ENCODE measurements around the gene MIAT.
"Not testable (repeated sequence)": the region's sequence is repeated elsewhere in the genome, so short reads cannot be mapped to it uniquely, and the experiment has no call there.

MIAT gene

GRCh38 chr22:26689513-26690301, 32.3 kb downstream of the MIAT start:
- no peak overlapping the region for H3K9ac ChIP-seq (ENCODE audit: low read length)
- no peaks in the 10 kb centered on the region for H3K9me3 ChIP-seq (ENCODE audit: control insufficient read depth, low read depth, low read length)
- no peak overlapping the region for H3K4me3 ChIP-seq (ENCODE audit: low read length)
- H3K27me3 ChIP-seq (ENCODE audit: control insufficient read depth, insufficient read depth, low read length): no peaks in the 10 kb centered on the region
- H3K4me1 ChIP-seq (ENCODE audit: control insufficient read depth, low read depth, low read length): peaks cover 14% of the 10 kb centered on the region
- H3K36me3 ChIP-seq (ENCODE audit: control insufficient read depth, low read depth, low read length): no peaks in the 10 kb centered on the region
- H3K27ac ChIP-seq (ENCODE audit: low read length): no peak overlapping the region

- Histone ChIP-seq H3K9ac (ENCODE audit: low read length) (no peak overlapping the region), H3K27me3 (ENCODE audit: control insufficient read depth, insufficient read depth, low read length) (no peaks in the 10 kb centered on the region), H3K27ac (ENCODE audit: low read length) (no peak overlapping the region), H3K4me3 (ENCODE audit: low read length) (no peak overlapping the region), H3K36me3 (ENCODE audit: control insufficient read depth, low read depth, low read length) (no peaks in the 10 kb centered on the region), H3K9me3 (ENCODE audit: control insufficient read depth, low read depth, low read length) (no peaks in the 10 kb centered on the region), H3K4me1 (ENCODE audit: control insufficient read depth, low read depth, low read length) (peaks cover 14% of the 10 kb centered on the region)
Observed at GRCh38 chr22:26690654-26691376, 33.4 kb downstream of the MIAT start.

- peaks cover 14% of the 10 kb centered on the region for H3K4me1 ChIP-seq (ENCODE audit: control insufficient read depth, low read depth, low read length)
- no peaks in the 10 kb centered on the region for H3K9me3 ChIP-seq (ENCODE audit: control insufficient read depth, low read depth, low read length)
Observed at GRCh38 chr22:26691377-26691716, 34.0 kb downstream of the MIAT start.

GRCh38 chr22:26692215-26692614, 34.8 kb downstream of the MIAT start:
- no peak overlapping the region for H3K27ac ChIP-seq (ENCODE audit: low read length)
- no peaks in the 10 kb centered on the region for H3K27me3 ChIP-seq (ENCODE audit: control insufficient read depth, insufficient read depth, low read length)
- no peak overlapping the region for H3K9ac ChIP-seq (ENCODE audit: low read length)
- no peaks in the 10 kb centered on the region for H3K9me3 ChIP-seq (ENCODE audit: control insufficient read depth, low read depth, low read length)
- peaks cover 14% of the 10 kb centered on the region for H3K4me1 ChIP-seq (ENCODE audit: control insufficient read depth, low read depth, low read length)
- H3K36me3 ChIP-seq (ENCODE audit: control insufficient read depth, low read depth, low read length): no peaks in the 10 kb centered on the region
- H3K4me3 ChIP-seq (ENCODE audit: low read length): no peak overlapping the region

More at GRCh38 chr22:26691377-26691716, 34.0 kb downstream of the MIAT start:
- Histone ChIP-seq H3K9ac (ENCODE audit: low read length) (no peak overlapping the region), H3K4me3 (ENCODE audit: low read length) (no peak overlapping the region), H3K27me3 (ENCODE audit: control insufficient read depth, insufficient read depth, low read length) (no peaks in the 10 kb centered on the region), H3K27ac (ENCODE audit: low read length) (no peak overlapping the region), H3K36me3 (ENCODE audit: control insufficient read depth, low read depth, low read length) (no peaks in the 10 kb centered on the region)

- Histone ChIP-seq H3K4me3 (ENCODE audit: low read length) (no peak overlapping the region), H3K4me1 (ENCODE audit: control insufficient read depth, low read depth, low read length) (no peaks in the 10 kb centered on the region), H3K36me3 (ENCODE audit: control insufficient read depth, low read depth, low read length) (no peaks in the 10 kb centered on the region), H3K27ac (ENCODE audit: low read length) (no peak overlapping the region), H3K9ac (ENCODE audit: low read length) (no peak overlapping the region), H3K9me3 (ENCODE audit: control insufficient read depth, low read depth, low read length) (peaks cover 9% of the 10 kb centered on the region), H3K27me3 (ENCODE audit: control insufficient read depth, insufficient read depth, low read length) (no peaks in the 10 kb centered on the region)
Observed at GRCh38 chr22:26697151-26697550, 39.8 kb downstream of the MIAT start.

GRCh38 chr22:26700462-26700861, 43.1 kb downstream of the MIAT start:
- no peak overlapping the region for H3K27ac ChIP-seq (ENCODE audit: low read length)
- H3K9ac ChIP-seq (ENCODE audit: low read length): no peak overlapping the region
- H3K9me3 ChIP-seq (ENCODE audit: control insufficient read depth, low read depth, low read length): peaks cover 9% of the 10 kb centered on the region
- H3K4me3 ChIP-seq (ENCODE audit: low read length): no peak overlapping the region
- no peaks in the 10 kb centered on the region for H3K27me3 ChIP-seq (ENCODE audit: control insufficient read depth, insufficient read depth, low read length)
- H3K4me1 ChIP-seq (ENCODE audit: control insufficient read depth, low read depth, low read length): no peaks in the 10 kb centered on the region
- H3K36me3 ChIP-seq (ENCODE audit: control insufficient read depth, low read depth, low read length): no peaks in the 10 kb centered on the region

- Histone ChIP-seq H3K9ac (ENCODE audit: low read length) (no peak overlapping the region), H3K27ac (ENCODE audit: low read length) (no peak overlapping the region), H3K27me3 (ENCODE audit: control insufficient read depth, insufficient read depth, low read length) (no peaks in the 10 kb centered on the region), H3K4me1 (ENCODE audit: control insufficient read depth, low read depth, low read length) (no peaks in the 10 kb centered on the region), H3K4me3 (ENCODE audit: low read length) (no peak overlapping the region), H3K36me3 (ENCODE audit: control insufficient read depth, low read depth, low read length) (no peaks in the 10 kb centered on the region), H3K9me3 (ENCODE audit: control insufficient read depth, low read depth, low read length) (peaks cover 9% of the 10 kb centered on the region)
Observed at GRCh38 chr22:26700886-26701285, 43.5 kb downstream of the MIAT start.

- H3K9me3 ChIP-seq (ENCODE audit: control insufficient read depth, low read depth, low read length): peaks cover 9% of the 10 kb centered on the region
- no peaks in the 10 kb centered on the region for H3K36me3 ChIP-seq (ENCODE audit: control insufficient read depth, low read depth, low read length)
- H3K27me3 ChIP-seq (ENCODE audit: control insufficient read depth, insufficient read depth, low read length): no peaks in the 10 kb centered on the region
- H3K9ac ChIP-seq (ENCODE audit: low read length): no peak overlapping the region
- H3K27ac ChIP-seq (ENCODE audit: low read length): no peak overlapping the region
- H3K4me3 ChIP-seq (ENCODE audit: low read length): no peak overlapping the region
- H3K4me1 ChIP-seq (ENCODE audit: control insufficient read depth, low read depth, low read length): no peaks in the 10 kb centered on the region
Observed at GRCh38 chr22:26701323-26701722, 43.9 kb downstream of the MIAT start.

- Histone ChIP-seq H3K4me1 (ENCODE audit: control insufficient read depth, low read depth, low read length) (no peaks in the 10 kb centered on the region), H3K9ac (ENCODE audit: low read length) (no peak overlapping the region), H3K36me3 (ENCODE audit: control insufficient read depth, low read depth, low read length) (no peaks in the 10 kb centered on the region), H3K9me3 (ENCODE audit: control insufficient read depth, low read depth, low read length) (peaks cover 18% of the 10 kb centered on the region), H3K27ac (ENCODE audit: low read length) (no peak overlapping the region), H3K27me3 (ENCODE audit: control insufficient read depth, insufficient read depth, low read length) (no peaks in the 10 kb centered on the region), H3K4me3 (ENCODE audit: low read length) (no peak overlapping the region)
Observed at GRCh38 chr22:26702906-26703830, 45.8 kb downstream of the MIAT start.

- not testable (repeated sequence) for H3K9ac ChIP-seq (ENCODE audit: low read length); H3K27ac ChIP-seq (ENCODE audit: low read length); H3K4me3 ChIP-seq (ENCODE audit: low read length); H3K27me3 ChIP-seq (ENCODE audit: control insufficient read depth, insufficient read depth, low read length); H3K36me3 ChIP-seq (ENCODE audit: control insufficient read depth, low read depth, low read length); H3K4me1 ChIP-seq (ENCODE audit: control insufficient read depth, low read depth, low read length)
- H3K9me3 ChIP-seq (ENCODE audit: control insufficient read depth, low read depth, low read length): peaks cover 12% of the 10 kb centered on the region
Observed at GRCh38 chr22:26705379-26705778, 48.0 kb downstream of the MIAT start.

- Histone ChIP-seq H3K4me1 (ENCODE audit: control insufficient read depth, low read depth, low read length) (peaks cover 5% of the 10 kb centered on the region), H3K27ac (ENCODE audit: low read length) (no peak overlapping the region), H3K27me3 (ENCODE audit: control insufficient read depth, insufficient read depth, low read length) (no peaks in the 10 kb centered on the region), H3K36me3 (ENCODE audit: control insufficient read depth, low read depth, low read length) (no peaks in the 10 kb centered on the region), H3K4me3 (ENCODE audit: low read length) (no peak overlapping the region), H3K9ac (ENCODE audit: low read length) (no peak overlapping the region), H3K9me3 (ENCODE audit: control insufficient read depth, low read depth, low read length) (peaks cover 9% of the 10 kb centered on the region)
Observed at GRCh38 chr22:26707090-26707489, 49.7 kb downstream of the MIAT start.

Data from iPS-18a (cell line).